DMS53 (cell line): ENCODE results near the gene COG2.

ENCODE experiments used
- DNase-seq: peaks from one replicate; lab custom pipeline; 2025; lab: John Stamatoyannopoulos, UW

Gene COG2

GRCh38 chr1:230701895-230702768 lies 59.9 kb downstream of the COG2 start:
- DNase-seq: no peak

DNA sequence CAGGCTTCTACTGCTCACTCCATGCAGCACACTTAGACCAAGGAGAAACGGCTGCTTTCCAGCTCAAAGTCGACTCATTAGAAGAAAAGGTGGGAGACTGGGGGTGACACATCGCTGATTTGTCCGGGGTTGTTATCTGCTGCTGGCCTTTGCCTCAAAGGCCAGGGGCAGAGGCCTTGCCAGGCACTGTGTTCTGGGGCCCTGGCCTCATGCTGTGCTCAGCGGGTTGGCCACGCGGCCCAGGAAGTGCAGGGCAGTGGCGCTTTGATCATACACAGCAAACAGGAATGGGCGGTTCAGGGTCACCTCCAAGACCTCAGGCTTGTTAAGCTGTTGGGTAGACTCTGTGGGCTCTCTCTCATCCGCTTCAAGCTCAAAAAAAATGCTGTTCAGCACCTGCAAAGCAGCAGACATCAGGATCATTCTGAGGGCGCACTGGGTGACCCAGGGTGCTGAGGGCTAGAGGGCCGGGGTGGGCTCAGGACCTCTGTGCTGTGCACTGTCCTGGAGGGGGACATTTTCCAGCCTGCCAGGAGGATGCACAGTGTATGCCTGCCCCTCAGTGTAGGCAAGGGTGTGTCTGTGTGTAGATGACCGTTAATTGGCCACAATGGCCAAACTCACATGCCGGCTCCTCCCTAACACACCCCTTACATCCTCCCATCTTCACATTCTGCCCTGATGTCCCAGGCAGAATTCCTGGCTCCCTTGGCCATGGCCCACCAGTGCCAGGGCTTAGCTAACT lies 60.8 kb downstream of the COG2 start:
- peak; percentile 60 for DNase-seq

DNA sequence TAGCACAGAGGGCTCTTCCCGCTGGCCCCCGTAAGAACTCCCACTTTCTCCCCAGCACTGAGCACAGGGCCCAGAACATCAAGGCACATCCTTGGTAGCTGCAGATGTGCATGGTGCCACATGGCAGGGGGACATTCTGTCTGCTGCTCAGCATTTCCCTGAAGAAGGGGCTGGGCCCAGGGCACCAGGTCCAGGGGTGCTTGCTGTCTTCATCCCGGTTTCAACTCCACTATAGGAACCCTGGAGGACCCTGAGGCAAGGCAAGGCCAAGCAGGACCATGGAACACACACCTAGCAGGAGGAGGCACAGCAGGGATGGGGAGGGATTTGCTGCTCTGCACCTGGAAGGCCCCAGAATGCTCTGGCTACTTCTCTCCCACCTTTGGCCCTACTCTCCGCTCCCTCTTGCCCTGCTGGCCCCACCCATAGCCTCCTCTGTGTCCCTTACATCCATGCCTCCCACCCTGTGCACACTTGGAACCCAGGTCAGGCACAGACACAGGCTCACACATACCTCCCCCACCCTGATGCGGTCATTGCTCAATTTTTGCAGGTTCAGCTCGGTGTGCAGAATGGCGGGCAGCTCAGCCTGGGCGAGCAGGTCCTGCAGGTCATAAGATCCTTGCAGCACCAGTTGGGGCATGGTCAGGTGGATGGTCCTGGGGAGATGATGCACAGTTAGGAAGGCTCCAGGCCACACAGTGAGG lies 61.6 kb downstream of the COG2 start:
- DNase-seq: no peak

- no peak for DNase-seq
Measured at GRCh38 chr1:230704830-230705229, 62.5 kb downstream of the COG2 start.

DNA sequence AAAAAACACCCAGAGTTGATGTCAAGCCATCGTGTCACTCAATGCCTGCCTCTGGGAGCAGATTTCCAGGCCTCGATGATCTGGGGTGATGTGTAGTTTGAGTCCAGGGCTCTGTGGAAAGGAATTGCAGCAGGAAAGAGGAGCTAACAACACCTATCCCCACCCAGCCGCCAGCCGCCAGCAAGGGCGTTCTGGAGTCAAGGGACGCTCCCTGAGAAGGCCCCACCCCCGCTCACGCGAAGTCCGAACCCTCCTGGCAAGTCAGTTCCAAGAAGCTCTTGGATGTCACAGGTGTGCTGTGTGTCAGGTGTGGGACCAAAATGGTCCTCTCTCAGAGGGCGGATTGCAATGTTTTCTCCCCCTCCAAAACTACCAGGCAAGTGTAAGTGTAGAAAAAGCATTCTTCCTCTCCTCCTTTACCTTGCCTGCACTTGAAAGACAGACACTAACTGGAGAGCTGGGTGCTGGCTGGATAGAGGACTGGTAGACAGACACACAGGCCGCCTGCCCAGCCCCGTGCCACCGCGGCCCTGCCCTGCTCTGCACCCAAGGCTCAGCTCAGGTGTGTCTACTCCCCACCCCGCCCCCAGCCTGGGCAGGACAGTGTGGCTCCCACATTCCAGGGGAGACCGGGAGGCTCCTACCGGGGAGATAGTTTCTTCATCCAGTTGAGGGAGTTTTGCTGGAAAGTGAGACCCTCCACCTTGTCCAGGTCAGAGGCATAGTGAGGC lies 63.2 kb downstream of the COG2 start:
- DNase-seq: no peak

DNA sequence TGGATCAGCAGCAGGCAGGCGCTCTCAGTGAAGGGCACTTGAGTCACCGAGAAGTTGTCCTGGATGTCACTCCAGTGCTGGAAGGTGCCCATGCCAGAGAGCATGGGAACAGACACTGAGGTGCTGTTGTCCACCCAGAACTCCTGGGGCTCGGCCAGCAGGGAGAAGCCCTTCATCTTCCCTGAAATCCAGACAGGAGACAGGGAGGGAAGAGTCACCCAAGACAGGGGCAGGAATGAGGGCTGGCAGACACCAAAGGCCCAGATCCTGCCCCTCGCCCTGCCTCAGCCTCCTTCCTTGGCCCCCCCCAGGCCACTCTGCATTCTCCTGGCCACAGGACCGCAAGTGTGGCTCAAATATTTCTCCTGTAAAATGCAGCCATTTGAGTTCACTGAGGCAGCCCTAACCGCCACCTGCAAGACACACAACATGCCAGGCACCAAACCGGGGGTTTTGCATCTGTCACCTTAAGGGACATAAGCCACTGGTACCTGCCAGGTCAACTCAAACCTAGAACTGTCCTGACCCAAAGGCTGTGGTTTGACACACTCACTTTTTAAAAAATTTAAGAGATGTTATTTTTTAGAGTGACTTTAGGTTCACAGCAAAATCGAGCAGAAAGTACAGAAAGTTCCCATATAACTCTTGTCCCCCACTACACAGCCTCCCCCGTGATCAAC lies 63.9 kb downstream of the COG2 start:
- no peak for DNase-seq

DNA sequence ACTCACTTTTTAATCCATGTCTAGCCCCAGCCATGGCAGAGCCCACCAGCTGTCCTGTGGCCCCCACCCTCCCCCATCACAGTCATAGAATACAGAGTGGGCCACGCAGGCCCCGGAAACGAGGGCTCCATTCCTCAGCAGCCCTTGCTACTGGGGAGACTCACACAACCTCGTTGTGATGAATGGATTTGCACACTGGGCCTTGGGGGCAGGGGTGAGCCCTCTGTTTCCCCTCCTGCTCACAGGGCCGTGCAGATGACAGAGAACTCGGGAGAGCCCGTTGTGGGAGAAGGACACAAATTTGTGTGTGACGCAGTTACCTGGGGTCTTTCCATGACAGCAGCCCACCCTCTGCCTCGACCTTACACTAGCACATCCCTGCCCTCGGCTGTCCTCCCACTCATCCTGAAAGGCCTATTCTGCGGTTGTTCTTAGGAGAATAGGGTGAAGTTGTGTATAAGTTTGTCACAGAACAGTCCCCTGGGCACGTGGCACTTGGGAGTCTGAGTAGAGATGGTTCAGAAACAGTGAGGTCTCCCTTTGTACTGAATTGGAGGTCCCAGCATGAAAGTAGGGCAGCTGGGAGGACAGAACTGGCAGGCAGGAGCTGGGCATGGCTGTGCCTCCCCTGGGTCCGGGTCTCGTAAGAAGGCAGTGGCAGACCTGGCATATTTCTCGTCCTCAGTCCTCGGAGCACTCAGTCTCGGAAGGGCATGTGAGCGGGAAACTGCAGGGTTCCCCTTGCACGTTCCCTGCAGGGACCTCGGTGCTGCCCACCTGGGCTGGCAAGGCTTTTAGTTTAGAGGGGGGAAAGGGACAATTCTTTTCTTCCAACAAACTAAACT lies 64.8 kb downstream of the COG2 start:
- DNase-seq: no peak

DNA sequence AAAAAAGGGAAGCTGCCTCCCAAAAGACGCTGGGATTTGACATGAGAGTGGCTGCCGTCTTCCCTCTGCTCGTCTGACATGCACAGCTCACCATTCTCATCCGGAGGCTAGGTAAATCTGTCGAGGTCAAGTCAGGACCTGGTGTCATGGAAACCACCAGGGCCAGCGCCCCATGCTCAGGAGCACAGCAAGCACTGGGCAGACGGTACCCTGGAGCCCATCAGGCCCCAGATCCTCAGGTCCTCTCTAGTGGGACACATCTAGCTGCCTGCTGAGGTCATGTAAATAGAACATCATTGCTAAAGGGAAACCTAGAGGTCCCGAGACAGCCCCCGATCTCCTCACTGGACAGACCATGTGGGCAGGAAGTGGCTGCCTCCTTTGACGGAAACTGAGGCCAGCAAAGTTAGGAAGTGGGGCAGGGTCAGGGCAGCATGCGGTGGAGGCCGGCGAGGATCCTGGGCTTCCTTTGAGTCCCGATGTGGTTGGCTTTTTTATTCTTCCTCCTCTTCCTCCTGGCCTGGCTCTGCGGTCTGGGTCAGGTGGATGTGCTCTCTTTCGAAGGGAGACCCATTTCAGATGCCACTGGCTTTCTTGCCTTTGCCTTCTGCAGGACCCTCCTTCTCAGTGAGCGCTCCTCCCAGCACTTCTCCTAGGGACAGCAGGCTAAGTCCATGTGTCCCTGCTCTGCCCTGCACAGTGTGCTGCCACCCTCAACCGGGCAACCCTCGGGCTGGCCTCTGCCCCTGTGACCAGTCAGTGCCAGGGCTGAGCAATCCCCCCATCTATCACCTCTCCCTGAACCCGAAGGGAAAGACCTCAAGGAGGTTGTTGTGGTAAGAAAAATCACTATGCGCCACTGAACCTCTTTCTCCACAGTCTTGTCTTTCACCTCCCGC lies 65.7 kb downstream of the COG2 start:
- DNase-seq: no peak

DNA sequence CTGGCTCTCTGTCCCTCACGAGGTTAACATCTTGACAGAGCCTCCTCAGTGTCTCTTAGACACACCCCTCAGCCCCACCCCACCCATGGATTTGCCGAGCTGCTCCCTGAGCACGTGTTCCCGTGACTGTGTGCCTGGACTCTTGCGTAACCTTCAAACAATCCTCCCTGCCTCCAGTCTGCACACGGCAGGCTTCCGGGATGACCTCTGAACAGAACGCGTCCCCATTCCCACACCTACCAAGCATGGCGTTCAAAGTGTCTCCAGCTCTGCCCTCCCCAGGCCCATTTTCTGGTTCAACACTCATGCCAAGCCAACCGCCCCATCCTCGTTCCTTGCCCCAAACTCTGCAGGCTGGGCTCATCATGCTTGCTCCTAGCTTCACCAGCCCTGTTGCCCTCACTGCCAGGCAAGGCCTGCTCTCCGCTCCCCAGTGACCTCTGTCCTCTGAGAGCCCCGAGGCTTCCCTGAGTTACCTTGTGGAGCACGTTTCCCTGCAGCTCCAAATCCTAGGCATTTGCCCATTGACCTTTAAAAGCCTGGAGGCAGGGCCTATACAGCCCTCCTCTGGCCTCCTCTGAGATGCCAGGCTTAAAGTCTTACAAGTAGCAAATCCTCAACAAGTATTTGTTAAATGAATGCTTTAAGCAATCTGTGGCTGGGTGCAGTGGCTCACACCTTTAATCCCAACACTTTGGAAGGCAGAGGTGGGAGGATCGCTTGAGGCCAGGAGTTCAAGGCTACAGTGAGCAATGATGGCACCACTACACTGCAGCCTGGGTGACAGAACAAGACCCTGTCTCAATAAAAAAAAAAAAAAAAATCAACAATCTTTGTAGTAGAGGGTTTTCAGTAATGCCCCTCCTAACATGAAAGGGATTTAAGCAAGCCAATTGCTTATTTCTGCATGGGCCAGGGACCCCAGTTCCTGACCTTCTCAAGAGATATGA lies 66.6 kb downstream of the COG2 start:
- DNase-seq: no peak

DNA sequence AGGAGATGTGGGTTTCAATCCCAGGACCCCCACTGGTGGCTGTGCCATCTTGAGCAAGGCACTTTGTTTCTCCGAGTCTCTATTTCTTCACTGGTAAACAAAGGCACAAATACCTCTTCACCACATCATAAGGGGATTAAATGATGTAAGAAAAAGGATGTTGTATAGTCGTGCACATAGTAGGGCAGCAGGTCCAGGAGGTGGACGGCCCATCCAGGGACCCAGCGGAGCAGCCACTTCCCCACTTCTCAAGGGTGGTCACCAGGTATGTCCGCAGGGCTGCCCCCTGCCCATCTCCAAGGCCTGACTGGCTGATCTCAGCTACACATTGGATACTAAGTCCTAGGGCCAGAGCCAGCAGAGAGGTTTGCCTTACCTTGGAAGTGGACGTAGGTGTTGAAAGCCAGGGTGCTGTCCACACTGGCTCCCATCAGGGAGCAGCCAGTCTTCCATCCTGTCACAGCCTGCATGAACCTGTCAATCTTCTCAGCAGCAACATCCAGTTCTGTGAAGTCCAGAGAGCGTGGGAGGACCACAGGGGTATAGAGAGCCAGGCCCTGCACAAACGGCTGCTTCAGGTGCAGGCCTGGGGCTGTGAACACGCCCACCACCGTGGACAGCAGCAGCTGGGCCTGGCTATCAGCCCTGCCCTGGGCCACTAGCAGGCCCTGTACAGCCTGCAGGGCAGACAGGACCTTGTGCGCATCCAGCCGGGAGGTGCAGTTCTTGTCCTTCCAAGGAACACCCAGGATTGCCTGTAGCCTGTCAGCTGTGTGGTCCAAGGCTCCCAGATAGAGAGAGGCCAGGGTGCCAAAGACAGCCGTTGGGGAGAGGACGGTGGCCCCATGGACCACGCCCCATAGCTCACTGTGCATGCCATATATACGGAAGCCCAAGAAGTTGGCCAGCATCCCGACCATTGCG lies 67.6 kb downstream of the COG2 start:
- DNase-seq: no peak

GRCh38 chr1:230710543-230710904 lies 68.2 kb downstream of the COG2 start:
- no peak for DNase-seq

GRCh38 chr1:230711245-230711644 lies 69.0 kb downstream of the COG2 start:
- no peak for DNase-seq

- no peak for DNase-seq
Measured at GRCh38 chr1:230712470-230712942, 70.2 kb downstream of the COG2 start.

DNA sequence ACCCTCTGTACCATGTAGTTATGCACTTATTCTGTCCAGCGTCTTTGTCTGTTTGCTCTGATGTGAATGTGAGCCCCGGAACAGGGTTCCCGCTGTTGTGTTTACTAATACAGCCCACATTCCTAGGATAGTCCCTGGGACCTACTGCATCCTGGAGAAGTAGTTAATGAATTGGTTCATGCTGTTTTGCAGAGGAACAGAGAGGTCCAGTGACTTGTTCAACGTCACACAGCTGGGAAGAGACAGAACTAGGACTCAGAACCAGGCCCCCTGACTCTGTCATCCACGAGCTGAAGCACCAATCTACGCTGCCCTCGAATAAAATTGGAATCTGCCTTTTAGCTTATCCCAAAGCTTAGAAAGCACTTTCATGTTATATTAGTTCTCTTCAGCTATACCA lies 70.9 kb downstream of the COG2 start:
- DNase-seq: no peak

DNA sequence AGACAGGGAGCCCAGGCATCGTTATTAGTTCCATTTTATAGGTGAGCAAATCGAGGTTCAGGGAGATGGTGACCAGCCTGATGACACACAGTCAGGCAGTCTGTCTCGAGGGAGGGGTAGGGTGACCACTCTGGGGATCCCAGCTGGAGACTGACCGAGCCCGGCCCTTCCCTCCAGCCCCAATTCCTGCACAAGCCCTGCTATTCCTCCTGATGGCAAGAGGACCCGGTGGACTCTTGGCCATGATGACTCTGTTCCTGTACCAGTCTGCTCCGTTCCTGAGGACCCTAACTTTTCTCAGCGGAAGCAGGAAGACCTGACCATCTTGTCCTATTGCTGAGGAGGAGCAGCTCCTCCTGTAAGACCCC lies 71.2 kb downstream of the COG2 start:
- peak; percentile 57 for DNase-seq

DNA sequence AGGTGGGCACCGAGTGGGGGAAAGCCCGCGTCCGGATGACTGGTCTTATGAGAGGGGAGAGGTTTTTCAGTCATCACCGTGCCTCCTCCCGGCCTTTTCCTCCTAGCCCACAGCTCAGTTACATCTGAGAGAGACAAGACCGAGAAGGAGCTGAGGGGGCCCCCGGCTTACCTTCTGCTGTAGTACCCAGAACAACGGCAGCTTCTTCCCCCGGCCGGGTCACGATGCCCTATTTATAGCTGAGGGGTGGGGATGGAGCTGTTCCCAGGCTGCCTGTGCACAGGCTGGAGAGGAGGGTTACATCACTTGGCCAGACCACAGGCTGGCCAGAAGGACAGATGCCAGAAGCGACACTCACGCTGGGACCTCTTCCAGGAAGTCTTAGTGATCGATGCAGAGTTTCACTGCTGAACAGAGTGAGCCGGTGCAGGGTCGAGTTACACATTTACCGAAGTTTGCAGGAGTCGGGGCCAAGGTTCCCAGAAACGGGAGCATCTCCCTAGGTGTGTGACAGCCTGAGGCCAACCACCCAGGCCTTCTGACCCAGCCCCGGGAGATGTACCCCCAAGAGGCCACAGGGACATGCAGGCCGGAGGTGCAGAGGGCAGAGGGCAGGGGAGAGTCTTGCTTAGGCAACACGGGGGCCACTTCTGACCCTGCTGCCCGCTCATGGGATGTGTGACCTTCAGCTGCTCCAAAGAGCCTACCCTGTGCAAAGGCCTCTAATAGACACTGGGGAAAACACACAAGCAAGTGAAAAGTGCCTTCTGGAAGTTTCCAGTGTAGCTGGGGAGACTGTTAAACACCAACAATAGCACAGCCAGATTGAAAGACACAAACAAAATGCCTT lies 71.9 kb downstream of the COG2 start, which contains the start of gene AGT:
TSS of gene AGT (minus strand) at position 208 of the 850 bp plus-strand sequence. CDS start 3,299 bp downstream, outside the sequence.
- peak; percentile 86 for DNase-seq
